SU-DHL-6 (cell line): ENCODE results near the gene KLHL29.

ENCODE experiments used
- H2AFZ ChIP-seq: fragments of 200-600 bp; sonication (generic); 2 replicates; pipeline ENCODE4 v1.6.1; 2014; ENCODE audit warnings: low read depth, mild to moderate bottlenecking, moderate library complexity, mixed read lengths, antibody characterized with exemption, low read length; ENCODE audit not compliant: severe bottlenecking
- H3F3A ChIP-seq: fragments of 200-600 bp; shearing (Covaris generic); 2 replicates; pipeline ENCODE4 v1.6.0; 2016; ENCODE audit warnings: antibody characterized with exemption, mild to moderate bottlenecking; ENCODE audit not compliant: insufficient read depth
- H3K27ac ChIP-seq: fragments of 200-600 bp; sonication (generic); 2 replicates; pipeline ENCODE4 v1.5.1; 2016; ENCODE audit warnings: low read depth, mild to moderate bottlenecking, low read length, moderate library complexity, mixed read lengths
- H3K27me3 ChIP-seq: fragments of 200-600 bp; sonication (generic), shearing (Covaris generic); 2 replicates; pipeline ENCODE4 v1.6.0; 2014; ENCODE audit warnings: mild to moderate bottlenecking, low read length
- H3K36me3 ChIP-seq: fragments of 200-600 bp; sonication (generic); 2 replicates; pipeline ENCODE4 v1.6.1; 2014; ENCODE audit warnings: mild to moderate bottlenecking, low read length, mixed read lengths
- H3K4me2 ChIP-seq: fragments of 300-600, 200-600 bp; shearing (Covaris generic), sonication (generic); 2 replicates; pipeline ENCODE4 v1.6.0; 2014; ENCODE audit warnings: low read length, low read depth, mild to moderate bottlenecking; ENCODE audit not compliant: poor library complexity, severe bottlenecking
- H3K4me3 ChIP-seq: fragments of 200-600 bp; sonication (generic); 2 replicates; pipeline ENCODE4 v1.5.1; 2014; ENCODE audit warnings: antibody characterized with exemption, low read length, mild to moderate bottlenecking, mixed read lengths; ENCODE audit not compliant: insufficient read depth, poor library complexity, severe bottlenecking
- H3K79me2 ChIP-seq: fragments of 200-600 bp; sonication (generic); 2 replicates; pipeline ENCODE4 v1.6.1; 2014; ENCODE audit warnings: mild to moderate bottlenecking, low read length, moderate library complexity; ENCODE audit not compliant: insufficient read depth
- H3K9ac ChIP-seq: fragments of 200-600 bp; sonication (generic); 2 replicates; pipeline ENCODE4 v1.7.0; 2014; ENCODE audit warnings: mild to moderate bottlenecking, low read length
- H3K9me2 ChIP-seq: fragments of 200-600 bp; sonication (generic); replicated peaks from 2 replicates; pipeline ENCODE4 v1.6.1; 2014; ENCODE audit warnings: low read length; ENCODE audit not compliant: insufficient read depth
- H3K9me3 ChIP-seq: fragments of 200-600 bp; sonication (generic); 2 replicates; pipeline ENCODE4 v1.6.1; 2014; ENCODE audit warnings: low read length, mixed read lengths; ENCODE audit not compliant: insufficient read depth
- H4K20me1 ChIP-seq: fragments of 200-600 bp; sonication (generic); 2 replicates; pipeline ENCODE4 v1.6.1; 2014; ENCODE audit warnings: low read depth, mild to moderate bottlenecking, antibody characterized with exemption, low read length, moderate library complexity, mixed read lengths
- EZH2phosphoT487 ChIP-seq: fragments of 200-600 bp; sonication (generic), shearing (Covaris generic); conservative IDR thresholded peaks from 2 replicates; pipeline ENCODE4 v1.6.1; 2018; ENCODE audit warnings: mild to moderate bottlenecking, antibody characterized with exemption, low read length, moderate library complexity, mixed read lengths
- TF ChIP-seq, protein P1 (sequence below): fragments of 200-600 bp; sonication (generic); IDR thresholded peaks from one replicate; pipeline ENCODE4 v1.5.1; 2017; ENCODE audit warnings: antibody characterized with exemption, mild to moderate bottlenecking, low read length, moderate library complexity; ENCODE audit not compliant: insufficient read depth, poor library complexity, severe bottlenecking

KLHL29 gene

DNA sequence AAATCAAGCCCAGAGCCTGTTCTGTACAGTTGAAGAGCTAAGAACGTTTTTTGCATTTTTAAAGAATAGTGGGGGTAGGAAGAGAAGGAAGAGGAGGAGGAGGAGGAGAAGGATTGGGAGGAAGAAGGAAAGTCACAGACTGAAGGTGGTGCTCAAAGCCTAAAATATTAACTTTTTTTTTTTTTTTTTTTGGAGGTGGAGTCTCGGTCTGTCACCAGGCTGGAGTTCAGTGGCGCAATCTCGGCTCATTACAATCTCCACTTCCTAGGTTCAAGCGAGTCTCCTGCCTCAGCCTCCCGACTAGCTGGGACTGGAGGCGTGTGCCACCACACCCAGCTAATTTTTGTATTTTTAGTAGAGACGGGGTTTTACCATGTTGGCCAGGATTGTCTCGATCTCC, 18.3 kb upstream of the KLHL29 start:
- H3K9me3 ChIP-seq, result no peaks in the 10 kb centered on the region
- no peak overlapping the region for H3K27ac ChIP-seq
- H3F3A ChIP-seq, result no peaks in the 10 kb centered on the region
- no peak overlapping the region for H3K4me2 ChIP-seq
- no peaks in the 10 kb centered on the region for H4K20me1 ChIP-seq
- no peak overlapping the region for H3K9ac ChIP-seq
- no peaks in the 10 kb centered on the region for H3K9me2 ChIP-seq
- TF ChIP-seq, protein P1, sequence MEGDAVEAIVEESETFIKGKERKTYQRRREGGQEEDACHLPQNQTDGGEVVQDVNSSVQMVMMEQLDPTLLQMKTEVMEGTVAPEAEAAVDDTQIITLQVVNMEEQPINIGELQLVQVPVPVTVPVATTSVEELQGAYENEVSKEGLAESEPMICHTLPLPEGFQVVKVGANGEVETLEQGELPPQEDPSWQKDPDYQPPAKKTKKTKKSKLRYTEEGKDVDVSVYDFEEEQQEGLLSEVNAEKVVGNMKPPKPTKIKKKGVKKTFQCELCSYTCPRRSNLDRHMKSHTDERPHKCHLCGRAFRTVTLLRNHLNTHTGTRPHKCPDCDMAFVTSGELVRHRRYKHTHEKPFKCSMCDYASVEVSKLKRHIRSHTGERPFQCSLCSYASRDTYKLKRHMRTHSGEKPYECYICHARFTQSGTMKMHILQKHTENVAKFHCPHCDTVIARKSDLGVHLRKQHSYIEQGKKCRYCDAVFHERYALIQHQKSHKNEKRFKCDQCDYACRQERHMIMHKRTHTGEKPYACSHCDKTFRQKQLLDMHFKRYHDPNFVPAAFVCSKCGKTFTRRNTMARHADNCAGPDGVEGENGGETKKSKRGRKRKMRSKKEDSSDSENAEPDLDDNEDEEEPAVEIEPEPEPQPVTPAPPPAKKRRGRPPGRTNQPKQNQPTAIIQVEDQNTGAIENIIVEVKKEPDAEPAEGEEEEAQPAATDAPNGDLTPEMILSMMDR, result no peak
- no peak for TF ChIP-seq EZH2phosphoT487
- no peaks in the 10 kb centered on the region for H3K79me2 ChIP-seq
- no peak overlapping the region for H3K4me3 ChIP-seq
- H2AFZ ChIP-seq, result no peak overlapping the region
- H3K27me3 ChIP-seq, result no peaks in the 10 kb centered on the region
- no peaks in the 10 kb centered on the region for H3K36me3 ChIP-seq

DNA sequence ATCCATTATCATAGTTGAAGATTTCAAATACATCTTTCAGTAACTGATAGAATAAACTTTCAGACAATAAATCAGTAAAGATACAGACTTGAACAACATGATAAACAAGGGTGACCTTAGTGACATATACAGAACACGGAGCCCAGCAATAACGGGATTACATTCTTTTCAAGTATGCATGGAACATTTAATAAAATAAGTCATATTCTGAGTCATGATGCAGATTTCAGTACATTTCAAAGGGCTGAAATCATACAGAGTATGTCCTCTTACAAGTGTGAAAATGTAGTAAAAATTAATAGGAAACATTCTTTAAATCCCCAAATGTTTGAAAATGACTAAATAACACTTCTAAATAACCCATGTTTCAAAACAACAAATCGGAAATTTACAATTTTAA, 17.2 kb upstream of the KLHL29 start:
- Histone ChIP-seq H3F3A (no peaks in the 10 kb centered on the region), H2AFZ (no peak overlapping the region), H3K9ac (no peak overlapping the region), H3K27ac (no peak overlapping the region), H3K4me3 (no peak overlapping the region), H3K9me3 (no peaks in the 10 kb centered on the region), H3K27me3 (no peaks in the 10 kb centered on the region), H3K36me3 (no peaks in the 10 kb centered on the region), H3K9me2 (no peaks in the 10 kb centered on the region), H3K79me2 (no peaks in the 10 kb centered on the region), H4K20me1 (no peaks in the 10 kb centered on the region), H3K4me2 (no peak overlapping the region)
- TF ChIP-seq, protein P1, result no peak
- TF ChIP-seq EZH2phosphoT487, result no peak

DNA sequence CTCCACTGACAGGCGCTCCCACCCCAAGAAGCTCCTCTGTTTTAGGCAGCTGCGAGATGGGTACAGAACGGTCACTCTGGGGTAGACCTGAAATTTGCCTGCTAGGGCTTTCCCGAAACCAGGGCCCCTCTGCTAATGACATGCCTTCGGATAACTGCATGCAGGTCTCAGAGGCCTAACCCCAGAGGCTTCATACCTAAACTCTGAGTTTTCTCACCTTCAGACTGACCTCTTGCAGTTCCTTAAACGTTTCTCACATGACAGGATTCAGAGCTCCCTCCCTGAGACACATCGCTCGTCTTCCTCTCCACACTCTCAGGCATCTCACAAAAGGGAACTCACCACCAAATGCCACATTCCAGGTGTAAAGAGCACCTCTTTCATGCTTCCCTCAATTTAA, 11.3 kb upstream of the KLHL29 start:
- no peak for TF ChIP-seq EZH2phosphoT487
- TF ChIP-seq, protein P1, result no peak
- Histone ChIP-seq H3K9me3 (0 out of 2 replicates have a peak, but pooled peaks cover 4% of the 10 kb centered on the region), H3K79me2 (no peaks in the 10 kb centered on the region), H3F3A (no peaks in the 10 kb centered on the region), H3K36me3 (no peaks in the 10 kb centered on the region), H3K27me3 (no peaks in the 10 kb centered on the region), H3K9me2 (no peaks in the 10 kb centered on the region), H3K27ac (no peak overlapping the region), H2AFZ (no peak overlapping the region), H3K4me3 (no peak overlapping the region), H4K20me1 (no peaks in the 10 kb centered on the region), H3K9ac (no peak overlapping the region), H3K4me2 (no peak overlapping the region)

DNA sequence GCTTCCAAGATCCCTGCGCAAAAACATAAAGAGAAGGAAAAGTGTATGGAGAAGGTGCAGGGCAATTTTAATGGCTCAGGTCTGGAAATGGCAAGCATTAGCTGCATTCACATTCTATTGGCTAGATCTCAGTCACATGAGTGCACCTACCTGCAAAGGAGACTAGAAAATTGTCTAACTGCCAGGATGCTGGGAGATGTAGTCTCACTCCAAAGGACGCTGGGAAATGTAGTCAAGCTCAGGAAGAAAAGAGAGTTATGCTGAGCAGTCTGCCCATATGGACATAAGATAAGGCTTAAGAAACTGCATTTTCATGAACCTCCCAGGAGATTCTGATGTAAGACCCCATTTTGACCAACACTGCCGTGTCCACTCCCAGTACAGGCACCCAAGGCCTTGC, 9.5 kb upstream of the KLHL29 start:
- H2AFZ ChIP-seq, result no peak overlapping the region

More for the DNA sequence above, 9.5 kb upstream of the KLHL29 start:
- H3K36me3 ChIP-seq, result no peaks in the 10 kb centered on the region
- no peak overlapping the region for H3K9ac ChIP-seq
- TF ChIP-seq, protein P1, result no peak
- no peak for TF ChIP-seq EZH2phosphoT487
- 0 out of 2 replicates have a peak, but pooled peaks cover 4% of the 10 kb centered on the region for H3K9me3 ChIP-seq
- H3K4me3 ChIP-seq, result no peak overlapping the region
- no peaks in the 10 kb centered on the region for H3K27me3 ChIP-seq
- H3K9me2 ChIP-seq, result no peaks in the 10 kb centered on the region
- no peaks in the 10 kb centered on the region for H3K79me2 ChIP-seq
- no peaks in the 10 kb centered on the region for H4K20me1 ChIP-seq
- no peaks in the 10 kb centered on the region for H3F3A ChIP-seq
- no peak overlapping the region for H3K4me2 ChIP-seq
- H3K27ac ChIP-seq, result no peak overlapping the region
